HL-60/S4 treated with retinoic acid at 250 ng/mL for 4 days and 3 days (cell line): ENCODE measurements around the gene CDH4.

ENCODE experiments used
- in situ Hi-C: fragments of 300-500 bp; cut with MboI; formaldehyde crosslinking; loops from 2 replicates; pipeline ENCODE4 v1.7.0; 2022; ENCODE audit warnings: low sequenced_read_pairs

Gene CDH4

DNA sequence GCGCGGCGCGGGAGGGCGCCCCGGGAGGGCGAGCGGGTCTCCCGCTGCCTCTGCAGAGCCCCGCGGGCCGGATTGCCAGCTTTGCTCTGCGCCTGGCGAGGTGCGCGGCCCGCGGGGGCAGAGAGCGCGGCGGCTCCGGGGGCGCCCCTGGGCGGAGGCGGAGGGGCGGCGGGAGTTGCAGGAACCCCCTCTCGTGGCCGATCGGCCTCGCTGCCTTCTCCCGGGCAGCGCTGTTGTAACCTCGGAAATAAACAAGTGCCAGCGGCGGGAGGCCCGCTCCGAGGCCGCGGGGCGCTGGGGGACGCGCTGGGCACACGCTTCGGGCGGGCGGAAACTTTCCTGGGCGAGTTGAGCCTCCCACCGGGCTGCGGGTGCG lies 1.2 kb downstream of the CDH4 start:
- in situ Hi-C loops, result loop anchor here (25.0 kb wide), 1 partner anchor 1291 kb away; the partner anchor contains the start of gene CDH26

DNA sequence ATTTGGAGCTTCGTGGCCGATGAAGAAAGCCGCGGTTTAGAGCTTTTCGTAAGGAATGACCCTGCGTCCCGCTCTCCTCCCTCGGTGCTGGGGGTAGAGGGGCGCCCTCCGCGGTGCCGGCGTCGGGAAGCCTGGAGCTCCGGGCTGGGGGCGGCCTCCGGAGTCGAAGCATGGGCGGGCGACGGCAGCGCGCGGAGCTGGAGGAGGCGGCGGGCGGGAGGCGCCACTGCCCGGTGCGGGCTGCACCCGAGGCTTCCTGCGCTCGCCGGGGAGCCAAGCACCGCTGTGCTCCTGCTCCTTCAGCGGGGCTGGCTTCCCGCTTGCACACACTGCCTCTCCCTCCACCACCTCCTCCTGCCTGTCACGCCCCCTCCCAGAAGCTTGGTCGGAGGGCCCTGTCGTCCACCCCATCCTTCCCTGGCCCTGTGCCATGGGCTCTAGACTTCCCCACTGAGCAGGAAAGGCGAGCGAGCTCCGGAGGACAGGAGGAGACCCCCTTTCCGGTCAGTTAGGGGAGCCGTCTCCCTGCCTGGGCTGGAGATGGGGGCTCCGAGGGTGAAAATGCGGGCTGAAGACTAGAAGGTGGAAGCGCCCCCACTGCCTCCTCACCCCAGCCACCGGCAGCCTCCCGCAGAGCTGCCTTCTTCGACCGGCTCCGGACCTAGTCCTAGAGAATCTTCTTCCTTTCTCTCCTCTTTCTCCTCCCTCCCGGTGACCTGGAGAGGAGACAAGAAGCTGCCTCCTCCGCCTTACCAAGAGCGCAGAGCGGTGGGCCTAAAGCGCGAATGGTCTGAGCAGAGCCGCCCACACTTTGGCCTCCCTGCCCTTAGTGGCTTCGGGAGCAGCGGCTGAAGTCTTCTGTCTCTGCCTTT lies 1.8 kb downstream of the CDH4 start:
- in situ Hi-C loops, result loop anchor here (25.0 kb wide), 1 partner anchor 1292 kb away; the partner anchor contains the start of gene CDH26

DNA sequence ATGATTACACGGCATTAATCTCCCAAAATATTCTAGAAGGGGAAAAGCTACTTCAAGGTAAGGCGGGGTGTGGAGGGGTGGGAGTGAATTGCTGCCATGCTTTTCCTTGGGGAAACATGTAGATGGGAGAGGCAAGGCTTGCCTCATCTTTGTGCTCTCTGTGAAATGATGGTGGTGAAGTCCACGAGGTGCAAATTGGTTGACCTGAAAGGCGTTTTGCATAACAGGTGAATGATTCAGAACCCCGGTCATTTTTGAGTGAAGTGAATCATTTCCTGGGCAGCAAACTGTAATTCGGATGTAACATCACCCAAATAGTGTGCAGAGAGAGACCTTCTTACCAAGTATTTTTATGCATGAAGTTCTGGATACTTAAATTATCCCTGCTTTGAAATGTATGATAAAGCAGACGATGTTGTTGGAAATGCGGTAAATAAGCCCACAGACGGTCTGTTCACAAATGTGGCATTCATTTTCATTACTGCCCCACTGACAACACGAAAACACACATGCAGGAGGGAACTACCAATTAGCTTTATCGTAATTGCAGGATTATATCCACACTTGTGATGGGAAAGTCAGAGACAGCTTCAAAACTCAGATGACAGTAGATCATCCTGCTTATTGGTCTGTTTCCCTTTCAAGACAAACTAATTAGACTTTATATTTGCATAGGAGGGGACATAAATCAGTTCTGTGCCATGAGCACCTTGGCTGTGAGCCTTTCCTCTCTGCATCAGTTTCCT lies 3.0 kb downstream of the CDH4 start:
- in situ Hi-C loops, result loop anchor here (25.0 kb wide), 1 partner anchor 1293 kb away; the partner anchor contains the start of gene CDH26

DNA sequence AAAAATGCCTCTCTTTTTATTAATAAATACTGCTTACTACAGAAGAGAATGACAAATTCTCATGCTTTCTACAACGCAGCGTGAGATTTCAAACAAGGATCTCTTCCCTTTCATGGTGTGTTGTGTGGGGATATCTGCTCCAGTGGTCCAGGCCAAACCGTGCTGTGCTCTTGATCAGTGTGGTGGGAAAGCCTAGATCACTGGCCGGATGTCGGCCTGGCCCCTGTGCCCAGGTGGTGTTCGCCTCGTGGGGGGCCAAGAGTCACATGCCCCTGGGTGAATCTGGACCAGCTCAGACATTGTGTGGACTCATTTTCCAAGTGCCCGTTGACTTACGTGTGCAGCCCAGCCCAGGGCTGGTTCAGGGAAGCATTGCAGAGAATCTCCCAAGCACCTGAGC lies 4.3 kb downstream of the CDH4 start:
- in situ Hi-C loops, result loop anchor here (25.0 kb wide), 1 partner anchor 1294 kb away; the partner anchor contains the start of gene CDH26

DNA sequence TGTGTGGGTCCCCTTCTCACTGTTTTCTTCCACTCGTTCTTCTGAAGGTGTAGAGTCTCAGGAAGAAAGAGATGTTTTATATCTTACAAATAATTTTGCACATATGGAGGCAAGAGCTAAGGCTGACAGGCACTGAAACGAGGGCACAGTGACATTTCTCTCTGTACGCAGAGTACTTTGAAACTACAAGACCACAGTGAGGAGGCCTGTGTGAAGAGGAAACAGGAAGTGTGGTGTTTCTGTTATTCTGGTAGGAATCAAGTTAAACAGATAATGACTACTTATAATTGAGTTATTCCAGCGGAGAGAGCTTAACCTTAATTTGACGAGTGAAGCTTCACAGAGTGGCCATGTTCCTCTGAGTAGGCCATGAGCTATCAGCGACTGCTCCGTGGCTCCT lies 4.8 kb downstream of the CDH4 start:
- in situ Hi-C loops, result loop anchor here (25.0 kb wide), 1 partner anchor 1295 kb away; the partner anchor contains the start of gene CDH26

GRCh38 chr20:61257611-61258010 lies 5.5 kb downstream of the CDH4 start:
- in situ Hi-C loops, result loop anchor here (25.0 kb wide), 1 partner anchor 1295 kb away; the partner anchor contains the start of gene CDH26

DNA sequence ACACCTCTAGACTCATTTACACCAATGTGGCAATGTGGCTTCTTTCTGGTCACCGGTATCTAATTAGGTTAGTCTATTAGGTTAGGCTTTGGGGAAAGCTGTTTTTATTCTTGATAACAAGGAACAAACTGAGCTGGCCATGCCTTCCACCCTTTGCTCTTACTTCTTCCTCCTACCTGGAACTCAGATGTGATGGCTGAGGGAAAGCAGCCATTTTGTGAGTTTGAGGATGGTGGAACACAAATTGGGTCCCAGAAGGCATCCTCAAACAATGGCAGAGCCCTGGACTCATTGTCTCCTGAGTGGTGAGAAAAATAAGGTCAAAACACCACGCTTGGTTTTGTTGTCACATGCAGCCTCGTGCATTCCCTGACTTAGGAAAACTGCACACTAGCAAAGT lies 7.7 kb downstream of the CDH4 start:
- in situ Hi-C loops, result loop anchor here (25.0 kb wide), 1 partner anchor 1297 kb away; the partner anchor contains the start of gene CDH26

- in situ Hi-C loops, result loop anchor here (25.0 kb wide), 1 partner anchor 1299 kb away; the partner anchor contains the start of gene CDH26
These were observed 8.8 kb downstream of the CDH4 start for GRCh38 chr20:61260905-61261304.

DNA sequence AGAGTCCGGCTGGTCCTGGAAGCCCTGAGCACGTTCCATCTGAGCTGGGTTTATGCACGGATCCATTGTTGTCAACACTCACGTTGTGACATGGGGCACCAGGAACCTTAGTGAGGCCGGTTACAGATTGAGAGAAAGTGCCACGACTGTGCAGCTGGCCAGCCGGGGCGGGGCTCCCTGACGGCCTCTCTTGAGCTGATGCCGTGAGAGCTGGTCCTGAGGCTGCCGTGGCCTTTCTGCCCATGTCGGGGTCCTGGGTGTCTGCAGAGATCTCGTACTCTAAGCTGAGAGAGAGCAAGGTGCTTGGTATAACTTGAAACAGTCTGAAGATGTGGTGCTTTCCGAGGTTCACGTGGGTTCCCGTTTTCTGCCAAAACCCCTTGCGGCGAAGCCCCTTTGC lies 10.0 kb downstream of the CDH4 start:
- in situ Hi-C loops, result loop anchor here (25.0 kb wide), 1 partner anchor 1300 kb away; the partner anchor contains the start of gene CDH26

- in situ Hi-C loops, result loop anchor here (25.0 kb wide), 1 partner anchor 1300 kb away; the partner anchor contains the start of gene CDH26
These were observed 10.5 kb downstream of the CDH4 start for GRCh38 chr20:61262514-61262913.

- in situ Hi-C loops, result loop anchor here (25.0 kb wide), 1 partner anchor 1301 kb away; the partner anchor contains the start of gene CDH26
These were observed 11.1 kb downstream of the CDH4 start for GRCh38 chr20:61263084-61263695.

DNA sequence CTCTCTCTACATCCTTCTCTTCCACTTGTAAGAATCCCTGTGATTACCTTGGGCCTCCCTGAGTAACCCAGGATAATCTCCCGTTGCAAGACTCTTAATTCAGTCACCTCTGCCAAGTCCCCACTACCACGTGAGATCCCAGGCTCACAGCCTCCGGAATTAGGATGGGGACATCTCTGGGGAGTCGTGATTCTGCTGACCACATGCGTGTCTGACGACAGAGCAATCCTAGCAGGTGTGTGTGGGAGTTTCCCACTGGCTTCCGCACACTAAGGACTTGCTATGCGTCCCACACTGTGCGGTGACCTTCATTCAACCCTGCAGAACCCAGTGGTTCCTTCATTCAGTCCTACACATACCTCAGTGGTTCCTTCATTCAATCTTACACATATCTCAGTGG lies 11.9 kb downstream of the CDH4 start:
- in situ Hi-C loops, result loop anchor here (25.0 kb wide), 1 partner anchor 1302 kb away; the partner anchor contains the start of gene CDH26

DNA sequence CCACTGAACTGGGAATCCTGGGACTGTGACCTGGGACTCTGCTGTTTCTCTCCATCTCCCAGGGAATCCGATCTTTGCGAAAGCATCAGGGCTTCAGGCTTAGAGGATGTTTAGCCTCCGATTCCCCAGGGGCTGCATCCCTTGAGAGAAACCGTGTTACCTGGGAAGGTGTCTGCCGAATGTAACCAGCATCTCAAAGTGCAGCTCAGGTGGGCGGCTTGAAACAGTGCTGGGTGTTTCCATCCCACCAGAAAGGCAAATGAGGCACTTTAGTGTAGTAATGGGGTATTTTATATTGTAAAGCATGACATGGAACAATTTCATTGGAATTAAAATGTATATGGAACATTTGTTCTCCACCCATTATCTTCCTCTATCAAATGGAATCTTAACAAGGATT lies 15.2 kb downstream of the CDH4 start:
- in situ Hi-C loops, result loop anchor here (25.0 kb wide), 1 partner anchor 1305 kb away; the partner anchor contains the start of gene CDH26

- in situ Hi-C loops, result loop anchor here (25.0 kb wide), 1 partner anchor 1306 kb away; the partner anchor contains the start of gene CDH26
These were observed 16.0 kb downstream of the CDH4 start for GRCh38 chr20:61268024-61268423.

DNA sequence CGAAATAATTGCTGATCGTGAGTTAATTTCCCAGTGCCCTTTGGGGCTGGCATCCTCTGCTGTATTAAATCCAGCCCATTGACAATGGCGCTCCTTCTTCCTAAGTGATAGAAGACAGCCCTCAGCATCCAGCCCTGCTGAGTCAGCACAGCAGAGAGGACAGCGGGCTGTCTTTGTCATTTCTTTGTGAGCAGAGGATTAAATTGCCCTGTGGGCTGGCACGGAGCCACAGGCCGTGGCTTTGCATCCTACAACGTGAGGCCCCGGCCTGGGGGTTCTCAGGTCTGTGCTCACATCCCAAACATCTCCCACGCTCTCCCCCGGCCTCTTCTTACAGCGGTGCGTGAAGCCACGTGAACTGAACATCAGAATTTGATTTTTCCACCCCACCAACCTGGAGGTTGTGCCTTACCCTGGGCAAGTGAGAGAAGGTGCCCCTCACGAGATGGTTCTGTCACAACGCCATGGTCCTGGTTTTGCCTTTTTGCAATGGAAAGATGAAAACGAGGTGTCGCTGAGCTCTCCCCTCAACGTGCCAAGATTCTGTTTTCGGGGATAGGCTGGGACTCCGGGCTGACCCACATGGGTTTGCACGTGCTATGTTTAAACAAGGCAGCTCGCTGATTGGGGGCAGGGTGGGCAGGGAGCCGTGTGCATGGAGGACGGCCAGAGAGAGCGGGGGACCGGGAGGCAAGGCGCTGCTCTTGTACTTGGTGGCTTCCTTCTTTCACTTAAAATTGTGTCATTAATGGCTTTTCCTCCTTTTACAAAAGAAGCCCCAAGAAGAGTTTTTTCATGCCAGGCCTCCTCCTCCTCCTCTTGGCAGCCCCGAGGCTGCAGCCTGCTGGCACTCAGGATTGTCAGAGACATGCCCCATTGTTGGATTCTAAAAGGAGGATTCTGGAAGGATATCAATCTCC lies 19.5 kb downstream of the CDH4 start:
- in situ Hi-C loops, result loop anchor here (25.0 kb wide), 1 partner anchor 1309 kb away; the partner anchor contains the start of gene CDH26

- in situ Hi-C loops, result loop anchor here (25.0 kb wide), 1 partner anchor 1311 kb away; the partner anchor contains the start of gene CDH26
These were observed 21.0 kb downstream of the CDH4 start for GRCh38 chr20:61273024-61273423.

DNA sequence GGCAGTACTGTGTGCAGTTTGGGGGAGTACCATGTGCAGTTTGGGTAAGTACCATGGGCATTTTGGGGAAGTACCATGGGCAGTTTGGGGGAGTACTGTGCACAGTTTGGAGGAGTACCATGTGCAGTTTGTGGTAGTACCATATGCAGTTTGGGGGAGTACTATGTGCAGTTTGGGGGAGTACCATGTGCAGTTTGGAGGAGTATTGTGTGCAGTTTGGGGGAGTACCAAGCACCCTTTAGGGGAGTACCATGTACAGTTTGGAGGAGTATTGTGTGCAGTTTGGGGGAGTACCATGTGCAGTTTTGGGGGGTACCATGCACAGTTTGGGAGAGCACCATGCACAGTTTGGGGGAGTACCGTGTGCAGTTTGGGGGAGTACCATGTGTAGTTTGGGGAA lies 21.6 kb downstream of the CDH4 start:
- in situ Hi-C loops, result loop anchor here (25.0 kb wide), 1 partner anchor 1311 kb away; the partner anchor contains the start of gene CDH26

GRCh38 chr20:61274326-61274725 lies 22.3 kb downstream of the CDH4 start:
- in situ Hi-C loops, result loop anchor here (25.0 kb wide), 1 partner anchor 1312 kb away; the partner anchor contains the start of gene CDH26

- in situ Hi-C loops, result no loop called here
These were observed 26.2 kb downstream of the CDH4 start for GRCh38 chr20:61278296-61278695.
